Left lung (tissue), 10 donors: ENCODE data around the gene RPS6KA4. TPM values are rescaled to one million over a fixed set of nuclear protein-coding genes. Genes with fewer than 3 reads are reported as not detected.
"Not testable (repeated sequence)": the region's sequence is repeated elsewhere in the genome, so short reads cannot be mapped to it uniquely, and the experiment has no call there.

Source experiments
- ATAC-seq: fragments of 200-7000 bp; cut with Tn5 transposase; one replicate; pipeline ENCODE4 v1.9.1; 2020; ENCODE audit warnings: moderate library complexity
- DNase-seq, 4 donors: peaks; one replicate each; pipeline ENCODE4 v3.0.0-alpha.2; 2013 to 2020
- H3K27ac ChIP-seq, 2 donors: fragments of 200-600 bp; sonication (generic) in 1 of 2; one replicate each; pipeline versions ENCODE4 v1.5.0 to v1.8.0; 2020 to 2021
- H3K27me3 ChIP-seq, 2 donors: fragments of 200-600 bp; sonication (generic) in 1 of 2; one replicate each; pipeline versions ENCODE4 v1.5.0 to v1.8.0; 2020 to 2021
- H3K36me3 ChIP-seq, 2 donors: fragments of 200-600 bp; sonication (generic) in 1 of 2; one replicate each; pipeline versions ENCODE4 v1.5.0 to v1.8.0; 2020 to 2021
- H3K4me1 ChIP-seq, 2 donors: fragments of 200-600 bp; one replicate each; pipeline ENCODE4 v1.8.0; 2021
- H3K4me3 ChIP-seq, 2 donors: fragments of 200-600 bp; sonication (generic) in 1 of 2; one replicate each; pipeline versions ENCODE4 v1.5.0 to v1.8.0; 2020 to 2021; ENCODE audit warnings: mild to moderate bottlenecking in 1 of 2
- H3K9me3 ChIP-seq, 2 donors: fragments of 200-600 bp; sonication (generic) in 1 of 2; one replicate each; pipeline versions ENCODE4 v1.5.0 to v1.8.0; 2020 to 2021
- intact Hi-C, 2 donors: fragments of 100-400 bp; cut with DNase I; formaldehyde crosslinking; loops; one replicate each; pipeline versions ENCODE4 v1.11.2 to v1.14.2; 2022
- polyA plus RNA-seq, 6 donors: library from polyadenylated mRNA; unstranded; fragments of 120-200 nt; gene quantifications; one replicate each; pipeline ENCODE4 v1.2.1, GENCODE V29; 2013; ENCODE audit not compliant: insufficient read length in 6 of 6
- total RNA-seq, 2 donors: library from RNA; stranded (reverse); fragmentation: NEBNext Ultra II Directional; extraction: Animal tissue kit (Norgen Biotek cat#: 25700); gene quantifications; one replicate each; pipeline ENCODE4 v1.2.1, GENCODE V29; 2021
- TF ChIP-seq, protein P1 (sequence below), 2 donors: fragments of 200-600 bp; sonication (generic) in 1 of 2; IDR thresholded peaks; one replicate each; pipeline versions ENCODE4 v1.5.0 to v1.8.0; 2021; ENCODE audit warnings: antibody characterized with exemption in 2 of 2
- donor health status: DM: no; HTN: yes; CAD: no.
- donor health status: DM: no; HTN: no; CAD: no.

RPS6KA4 gene
- total and polyA plus RNA-seq, 8 donors: 10.6 to 57.6 (median 14.1) TPM

DNA sequence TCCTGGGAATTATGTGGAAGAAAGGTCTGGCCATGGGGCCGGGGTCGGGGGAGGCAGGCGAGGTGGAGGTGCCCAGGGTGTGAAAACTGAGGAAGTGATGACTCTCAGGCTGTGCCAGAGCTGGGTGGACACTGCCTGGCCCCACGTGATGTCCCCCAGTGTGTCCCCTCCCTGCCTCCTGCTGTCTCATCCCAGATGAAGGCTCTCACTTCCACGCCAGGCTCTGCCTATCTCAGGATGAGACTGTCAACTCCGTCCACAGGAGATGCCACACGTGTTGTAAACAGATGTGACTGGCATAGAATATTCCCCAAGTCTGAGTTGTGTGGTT lies 51.4 kb downstream of the RPS6KA4 start:
- no peak for DNase-seq
- Histone ChIP-seq H3K9me3 (no peaks in the 10 kb centered on the region), H3K4me3 (no peak overlapping the region), H3K4me1 (peaks cover 0 to 7% of the 10 kb centered on the region in 2 donors), H3K27ac (no peak overlapping the region), H3K27me3 (peaks cover 0 to 7% of the 10 kb centered on the region in 2 donors), H3K36me3 (no peaks in the 10 kb centered on the region)
- TF ChIP-seq, protein P1, sequence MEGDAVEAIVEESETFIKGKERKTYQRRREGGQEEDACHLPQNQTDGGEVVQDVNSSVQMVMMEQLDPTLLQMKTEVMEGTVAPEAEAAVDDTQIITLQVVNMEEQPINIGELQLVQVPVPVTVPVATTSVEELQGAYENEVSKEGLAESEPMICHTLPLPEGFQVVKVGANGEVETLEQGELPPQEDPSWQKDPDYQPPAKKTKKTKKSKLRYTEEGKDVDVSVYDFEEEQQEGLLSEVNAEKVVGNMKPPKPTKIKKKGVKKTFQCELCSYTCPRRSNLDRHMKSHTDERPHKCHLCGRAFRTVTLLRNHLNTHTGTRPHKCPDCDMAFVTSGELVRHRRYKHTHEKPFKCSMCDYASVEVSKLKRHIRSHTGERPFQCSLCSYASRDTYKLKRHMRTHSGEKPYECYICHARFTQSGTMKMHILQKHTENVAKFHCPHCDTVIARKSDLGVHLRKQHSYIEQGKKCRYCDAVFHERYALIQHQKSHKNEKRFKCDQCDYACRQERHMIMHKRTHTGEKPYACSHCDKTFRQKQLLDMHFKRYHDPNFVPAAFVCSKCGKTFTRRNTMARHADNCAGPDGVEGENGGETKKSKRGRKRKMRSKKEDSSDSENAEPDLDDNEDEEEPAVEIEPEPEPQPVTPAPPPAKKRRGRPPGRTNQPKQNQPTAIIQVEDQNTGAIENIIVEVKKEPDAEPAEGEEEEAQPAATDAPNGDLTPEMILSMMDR (IDR thresholded peaks at IDR 0.05): no peak
- peak; percentile 13 for ATAC-seq
- intact Hi-C loops: no loop called here

DNA sequence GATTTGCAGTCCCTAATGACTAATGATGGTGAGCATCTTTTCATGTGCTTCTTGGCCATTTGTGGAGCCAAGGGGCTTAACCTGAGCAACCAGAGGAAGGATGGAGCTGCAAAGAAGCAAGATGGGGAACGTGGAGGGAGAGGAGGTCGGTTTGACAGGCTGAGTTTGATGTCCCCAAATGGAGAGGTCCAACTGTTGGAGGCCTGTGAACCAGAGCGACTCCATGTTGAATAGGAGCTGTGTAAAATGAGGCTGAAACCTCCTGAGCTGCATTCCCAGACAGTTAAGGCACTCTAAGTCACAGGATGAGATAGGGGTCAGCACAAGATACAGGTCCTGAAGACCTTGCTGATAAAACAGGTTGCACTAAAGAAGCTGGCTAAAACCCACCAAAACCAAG lies 54.5 kb downstream of the RPS6KA4 start:
- ATAC-seq: no peak
- no peak for DNase-seq
- peaks cover 0 to 7% of the 10 kb centered on the region in 2 donors for H3K4me1 ChIP-seq
- H3K36me3 ChIP-seq: no peaks in the 10 kb centered on the region
- no peaks in the 10 kb centered on the region for H3K9me3 ChIP-seq
- H3K27ac ChIP-seq: no peak overlapping the region
- intact Hi-C loops: no loop called here
- peaks cover 0 to 7% of the 10 kb centered on the region in 2 donors for H3K27me3 ChIP-seq
- TF ChIP-seq, protein P1 (IDR thresholded peaks at IDR 0.05): no peak
- no peak overlapping the region for H3K4me3 ChIP-seq

DNA sequence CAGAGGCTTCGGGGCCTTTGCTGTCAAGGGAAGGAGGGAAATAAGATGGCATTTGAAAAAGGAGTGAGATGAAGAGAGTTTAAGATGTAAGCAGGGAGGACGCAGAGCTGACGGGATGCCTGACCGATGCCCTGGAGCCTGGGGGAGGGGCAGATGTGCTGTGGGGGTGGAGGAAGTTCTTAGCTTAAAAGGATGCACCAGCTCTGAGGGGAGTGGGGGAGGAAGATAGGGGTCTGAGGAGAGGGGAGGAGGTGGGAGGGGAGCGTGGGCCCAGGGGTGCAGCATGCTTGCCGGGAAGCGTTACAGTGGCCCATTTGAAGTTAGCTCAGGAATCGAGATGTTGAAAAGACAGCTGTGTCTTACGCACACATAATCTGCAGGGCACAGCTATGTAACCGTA lies 56.3 kb downstream of the RPS6KA4 start:
- peaks cover 0 to 3% of the 10 kb centered on the region in 2 donors for H3K4me1 ChIP-seq
- no peaks in the 10 kb centered on the region for H3K9me3 ChIP-seq
- TF ChIP-seq, protein P1 (IDR thresholded peaks at IDR 0.05): no peak
- H3K27me3 ChIP-seq: peaks cover 0 to 11% of the 10 kb centered on the region in 2 donors
- H3K4me3 ChIP-seq: no peak overlapping the region
- intact Hi-C loops: no loop called here
- DNase-seq (no peak), ATAC-seq (no peak)
- H3K27ac ChIP-seq: no peak overlapping the region
- H3K36me3 ChIP-seq: no peaks in the 10 kb centered on the region

DNA sequence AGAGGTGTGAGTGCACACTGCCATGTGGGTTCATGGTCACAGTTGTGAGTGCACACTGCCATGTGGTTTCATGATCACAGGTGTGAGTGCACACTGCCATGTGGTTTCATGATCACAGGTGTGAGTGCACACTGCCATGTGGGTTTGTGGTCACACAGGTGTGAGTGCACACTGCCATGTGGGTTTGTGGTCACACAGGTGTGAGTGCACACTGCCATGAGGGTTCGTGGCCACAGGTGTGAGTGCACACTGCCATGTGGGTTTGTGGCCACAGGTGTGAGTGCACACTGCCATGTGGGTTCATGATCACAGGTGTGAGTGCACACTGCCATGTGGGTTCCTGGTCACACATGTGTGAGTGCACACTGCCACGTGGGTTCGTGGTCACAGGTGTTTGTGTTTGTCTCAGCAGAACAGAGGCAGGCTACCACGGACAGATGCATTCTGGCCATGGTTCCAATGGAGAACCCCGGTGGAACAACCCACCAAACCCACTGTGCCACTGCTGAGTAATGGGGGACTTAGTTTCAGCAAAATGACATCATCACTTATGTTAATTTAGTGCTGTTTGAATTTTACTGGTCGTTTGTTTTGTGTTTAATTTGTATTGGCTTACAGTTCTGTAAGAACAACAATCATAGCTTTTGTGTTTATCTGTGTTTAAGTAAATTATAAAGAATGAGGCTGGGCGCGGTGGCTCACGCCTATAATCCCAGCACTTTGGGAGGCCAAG lies 57.2 kb downstream of the RPS6KA4 start:
- no peak for ATAC-seq
- no peaks in the 10 kb centered on the region for H3K4me1 ChIP-seq
- intact Hi-C loops: no loop called here

DNA sequence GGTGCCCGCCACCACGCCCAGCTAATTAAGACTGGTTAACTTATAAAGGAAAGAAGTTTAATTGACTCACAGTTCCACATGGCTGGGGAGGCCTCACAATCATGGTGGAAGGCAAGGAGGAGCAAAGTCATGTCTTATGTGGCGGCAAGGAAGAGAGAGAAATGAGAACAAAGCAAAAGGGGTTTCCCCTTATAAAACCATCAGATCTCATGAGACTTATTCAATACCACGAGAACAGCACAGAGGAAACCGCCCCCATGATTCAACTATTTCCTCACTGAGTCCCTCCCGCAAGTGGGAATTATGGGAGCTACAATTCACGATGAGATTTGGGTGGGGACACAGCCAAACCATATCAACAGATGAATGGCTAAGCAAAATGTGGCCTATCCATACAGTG lies 59.3 kb downstream of the RPS6KA4 start:
- H3K4me3 ChIP-seq, H3K27ac ChIP-seq, H3K36me3 ChIP-seq, DNase-seq, H3K27me3 ChIP-seq, ATAC-seq, H3K4me1 ChIP-seq, intact Hi-C loops: not testable (repeated sequence)
- H3K9me3 ChIP-seq: peaks cover 0 to 15% of the 10 kb centered on the region in 2 donors

More for the DNA sequence above, 57.2 kb downstream of the RPS6KA4 start:
- Histone ChIP-seq H3K9me3 (peaks cover 0 to 2% of the 10 kb centered on the region in 2 donors), H3K4me3 (no peak overlapping the region), H3K27ac (no peak overlapping the region), H3K36me3 (no peaks in the 10 kb centered on the region), H3K27me3 (peaks cover 0 to 8% of the 10 kb centered on the region in 2 donors)
- DNase-seq: no peak
- TF ChIP-seq, protein P1 (IDR thresholded peaks at IDR 0.05): no peak
